ENCODE results near the gene KDM8. TPM values are rescaled to one million over a fixed set of nuclear protein-coding genes. Genes with fewer than 3 reads are reported as not detected.

The KDM8 gene
- total and polyA plus RNA-seq, 3 donors from 2014 or later = 5.7 to 14.7 (median 8.3) TPM

- intact Hi-C loops (cut with DNase I; ENCODE audit: low total_unique reads) = no loop called here
- Histone ChIP-seq H3K4me3 (peak overlapping the region; percentile 78 to 84), H3K4me1 (no peaks in the 10 kb centered on the region), H3K9me3 (no peaks in the 10 kb centered on the region), H3K27me3 (no peaks in the 10 kb centered on the region), H3K27ac (peak overlapping the region in 1 of 2 donors; percentile 73), H3K36me3 (ENCODE audit: low read depth, missing control alignments) (no peaks in the 10 kb centered on the region)
- TF ChIP-seq POLR2A (IDR thresholded peaks at IDR 0.05) = no peak
- TF ChIP-seq, protein P1, sequence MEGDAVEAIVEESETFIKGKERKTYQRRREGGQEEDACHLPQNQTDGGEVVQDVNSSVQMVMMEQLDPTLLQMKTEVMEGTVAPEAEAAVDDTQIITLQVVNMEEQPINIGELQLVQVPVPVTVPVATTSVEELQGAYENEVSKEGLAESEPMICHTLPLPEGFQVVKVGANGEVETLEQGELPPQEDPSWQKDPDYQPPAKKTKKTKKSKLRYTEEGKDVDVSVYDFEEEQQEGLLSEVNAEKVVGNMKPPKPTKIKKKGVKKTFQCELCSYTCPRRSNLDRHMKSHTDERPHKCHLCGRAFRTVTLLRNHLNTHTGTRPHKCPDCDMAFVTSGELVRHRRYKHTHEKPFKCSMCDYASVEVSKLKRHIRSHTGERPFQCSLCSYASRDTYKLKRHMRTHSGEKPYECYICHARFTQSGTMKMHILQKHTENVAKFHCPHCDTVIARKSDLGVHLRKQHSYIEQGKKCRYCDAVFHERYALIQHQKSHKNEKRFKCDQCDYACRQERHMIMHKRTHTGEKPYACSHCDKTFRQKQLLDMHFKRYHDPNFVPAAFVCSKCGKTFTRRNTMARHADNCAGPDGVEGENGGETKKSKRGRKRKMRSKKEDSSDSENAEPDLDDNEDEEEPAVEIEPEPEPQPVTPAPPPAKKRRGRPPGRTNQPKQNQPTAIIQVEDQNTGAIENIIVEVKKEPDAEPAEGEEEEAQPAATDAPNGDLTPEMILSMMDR (IDR thresholded peaks at IDR 0.05) = no peak
- WGBS, 2 donors = 62% methylated on average over 9 of the region's 9 CpGs
- no peak for DNase-seq
These were observed 66.2 kb downstream of the KDM8 start for GRCh38 chr16:27269300-27270150.

- DNase-seq = no peak
These were observed 67.0 kb downstream of the KDM8 start for GRCh38 chr16:27270349-27270748.

More at GRCh38 chr16:27270349-27270748, 67.0 kb downstream of the KDM8 start:
- Histone ChIP-seq H3K4me3 (no peak overlapping the region), H3K9me3 (no peaks in the 10 kb centered on the region), H3K27me3 (no peaks in the 10 kb centered on the region), H3K4me1 (no peaks in the 10 kb centered on the region), H3K27ac (no peak overlapping the region), H3K36me3 (ENCODE audit: low read depth, missing control alignments) (no peaks in the 10 kb centered on the region)
- 95 to 96% methylated on average over 4 of the region's 4 CpGs for WGBS, 2 donors
- TF ChIP-seq POLR2A (IDR thresholded peaks at IDR 0.05) = no peak
- TF ChIP-seq, protein P1 (IDR thresholded peaks at IDR 0.05) = no peak
- intact Hi-C loops (cut with DNase I; ENCODE audit: low total_unique reads) = no loop called here

Other genes starting within 250 kb of the KDM8 start
- 100 to 1,000 TPM; 133 to 364 TPM for gene C16orf82, start 136.6 kb upstream of the KDM8 start, total RNA-seq
- gene C16orf82, start 136.6 kb upstream of the KDM8 start, polyA plus RNA-seq (ENCODE audit: insufficient read depth, low read depth, low replicate concordance) = 446 TPM
- 10 to 100 TPM; 58.1 to 71.1 TPM for gene NSMCE1, start 65.2 kb downstream of the KDM8 start, total RNA-seq
- gene NSMCE1, start 65.2 kb downstream of the KDM8 start, polyA plus RNA-seq (ENCODE audit: insufficient read depth, low read depth, low replicate concordance) = 135 TPM
- 10 to 100 TPM; 68.6 to 70.7 TPM for gene IL4R, start 110.4 kb downstream of the KDM8 start, total RNA-seq
- 41.4 TPM for gene IL4R, start 110.4 kb downstream of the KDM8 start, polyA plus RNA-seq (ENCODE audit: insufficient read depth, low read depth, low replicate concordance)
- under 1 TPM; 0.31 to 0.87 TPM for gene IL21R, start 198.6 kb downstream of the KDM8 start, total RNA-seq
- 2.3 TPM for gene IL21R, start 198.6 kb downstream of the KDM8 start, polyA plus RNA-seq (ENCODE audit: insufficient read depth, low read depth, low replicate concordance)